Fibroblast of lung (primary cell): ENCODE measurements around the gene FADS6.

Experiments
- EZH2 ChIP-seq: IDR thresholded peaks from 2 replicates; pipeline ENCODE4 v1.5.1; 2012; ENCODE audit warnings: low read length, control low read depth, mild to moderate bottlenecking; ENCODE audit errors: missing control alignments
- TF ChIP-seq, protein P1 (sequence below), 2 donors: IDR thresholded peaks in 1 of 2; conservative IDR thresholded peaks in 1 of 2; 1 replicate in 1 of 2; 2 replicates in 1 of 2; pipeline ENCODE4 v1.5.1; 2011 to 2012; ENCODE audit warnings: low read length in 2 of 2, control low read depth in 1 of 2, inconsistent platforms in 1 of 2, low read depth in 1 of 2, mild to moderate bottlenecking in 1 of 2

DNA sequence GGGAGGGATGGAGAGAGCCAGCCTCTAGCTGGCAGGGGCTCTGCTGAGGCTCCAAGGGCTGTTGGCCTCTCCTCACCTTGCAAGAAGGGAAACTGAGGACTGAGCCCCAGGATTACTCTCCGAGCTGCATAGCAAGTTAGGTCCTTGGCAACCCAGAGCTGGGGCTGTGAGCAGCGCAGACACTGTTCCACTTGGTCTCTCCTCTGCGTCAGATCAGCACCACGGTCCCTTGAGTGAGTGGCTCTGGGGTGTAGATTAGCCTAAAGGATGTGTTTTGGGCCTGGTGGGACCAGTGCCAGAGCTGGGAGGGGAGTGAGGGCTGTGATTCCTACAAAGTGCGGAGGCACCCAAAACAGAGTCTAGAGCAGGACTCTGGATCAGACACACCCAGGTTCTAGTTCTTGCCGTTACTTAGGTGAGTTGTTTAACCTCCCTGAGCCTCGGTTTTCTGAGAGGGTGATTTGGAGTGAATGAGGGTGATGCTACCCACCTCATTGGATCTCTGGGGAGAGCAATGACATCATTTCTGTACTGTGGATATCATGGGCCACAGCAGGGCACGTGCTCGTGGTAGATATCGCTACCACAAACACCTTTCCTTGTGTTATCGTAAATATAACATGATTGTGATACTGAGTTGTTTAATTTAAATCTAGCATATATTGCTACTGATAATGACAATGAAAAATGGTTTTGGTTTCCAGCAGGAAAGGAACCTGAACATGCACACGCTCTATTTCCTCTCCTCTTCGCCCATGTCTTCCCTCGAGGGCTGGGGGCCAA lies 8.1 kb upstream of the FADS6 start:
- TF ChIP-seq, protein P1, sequence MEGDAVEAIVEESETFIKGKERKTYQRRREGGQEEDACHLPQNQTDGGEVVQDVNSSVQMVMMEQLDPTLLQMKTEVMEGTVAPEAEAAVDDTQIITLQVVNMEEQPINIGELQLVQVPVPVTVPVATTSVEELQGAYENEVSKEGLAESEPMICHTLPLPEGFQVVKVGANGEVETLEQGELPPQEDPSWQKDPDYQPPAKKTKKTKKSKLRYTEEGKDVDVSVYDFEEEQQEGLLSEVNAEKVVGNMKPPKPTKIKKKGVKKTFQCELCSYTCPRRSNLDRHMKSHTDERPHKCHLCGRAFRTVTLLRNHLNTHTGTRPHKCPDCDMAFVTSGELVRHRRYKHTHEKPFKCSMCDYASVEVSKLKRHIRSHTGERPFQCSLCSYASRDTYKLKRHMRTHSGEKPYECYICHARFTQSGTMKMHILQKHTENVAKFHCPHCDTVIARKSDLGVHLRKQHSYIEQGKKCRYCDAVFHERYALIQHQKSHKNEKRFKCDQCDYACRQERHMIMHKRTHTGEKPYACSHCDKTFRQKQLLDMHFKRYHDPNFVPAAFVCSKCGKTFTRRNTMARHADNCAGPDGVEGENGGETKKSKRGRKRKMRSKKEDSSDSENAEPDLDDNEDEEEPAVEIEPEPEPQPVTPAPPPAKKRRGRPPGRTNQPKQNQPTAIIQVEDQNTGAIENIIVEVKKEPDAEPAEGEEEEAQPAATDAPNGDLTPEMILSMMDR (conservative IDR thresholded peaks at IDR 0.05 in 1 of 2, IDR thresholded peaks at IDR 0.05 in 1 of 2; ENCODE audit: low read depth in 1 of 2, low read length in 2 of 2), result no peak
- TF ChIP-seq EZH2, result no peak
